OCI-LY7 (cell line): ENCODE measurements around the gene ARMH1. TPM values are rescaled to one million over a fixed set of nuclear protein-coding genes. Genes with fewer than 3 reads are reported as not detected.

ENCODE experiments used
- BruUV-seq: library from RNA; stranded (reverse); fragments of 400-500 nt; replicated peaks from 2 replicates; lab custom pipeline; 2021; lab: Mats Ljungman, UMichigan
- CTCF ChIA-PET: fragments of 300-600 bp; sonication (Branson Sonifier 250); formaldehyde crosslinking; loops from one replicate; lab custom pipeline; 2022; ENCODE audit warnings: antibody characterized with exemption; ENCODE audit not compliant: unreplicated experiment; lab: Charles Lee
- POLR2A ChIA-PET: fragments of 300-600 bp; sonication (Branson Sonifier 250); formaldehyde crosslinking; loops from one replicate; lab custom pipeline; 2022; ENCODE audit warnings: antibody characterized with exemption; lab: Charles Lee
- DNase-seq: peaks from one replicate; pipeline ENCODE4 v3.0.0-alpha.2; 2015; ENCODE audit warnings: low spot score
- H2AFZ ChIP-seq: fragments of 200-600 bp; sonication (generic), shearing (Covaris generic); 2 replicates; pipeline ENCODE4 v1.6.1; 2014; ENCODE audit warnings: mild to moderate bottlenecking, antibody characterized with exemption, low read length, moderate library complexity
- H3K27ac ChIP-seq: fragments of 200-600 bp; sonication (generic); 2 replicates; pipeline ENCODE4 v1.5.1; 2014; ENCODE audit warnings: mixed run types, low read depth, mild to moderate bottlenecking, moderate library complexity, low read length, inconsistent platforms; ENCODE audit not compliant: poor library complexity, severe bottlenecking
- H3K36me3 ChIP-seq: fragments of 200-600 bp; sonication (generic); 2 replicates; pipeline ENCODE4 v1.6.1; 2014; ENCODE audit warnings: mild to moderate bottlenecking, antibody characterized with exemption, low read length, moderate library complexity, mixed read lengths; ENCODE audit not compliant: insufficient read depth
- H3K4me1 ChIP-seq: fragments of 200-600 bp; sonication (generic); 2 replicates; pipeline ENCODE4 v1.5.1; 2014; ENCODE audit warnings: mild to moderate bottlenecking, low read length; ENCODE audit not compliant: insufficient read depth, poor library complexity, severe bottlenecking
- H3K4me2 ChIP-seq: fragments of 200-600 bp; sonication (generic); 2 replicates; pipeline ENCODE4 v1.6.1; 2014; ENCODE audit warnings: mild to moderate bottlenecking, low read length
- H3K4me3 ChIP-seq: fragments of 200-600 bp; sonication (generic); 2 replicates; pipeline ENCODE4 v1.5.1; 2014; ENCODE audit warnings: mild to moderate bottlenecking, low read depth, low read length; ENCODE audit not compliant: poor library complexity, severe bottlenecking
- H3K79me2 ChIP-seq: fragments of 200-600 bp; sonication (generic); 2 replicates; pipeline ENCODE4 v1.6.1; 2016; ENCODE audit warnings: low read depth, mild to moderate bottlenecking, low read length, moderate library complexity, mixed read lengths; ENCODE audit not compliant: insufficient read depth
- H3K9me2 ChIP-seq: fragments of 200-600 bp; sonication (generic); 2 replicates; pipeline ENCODE4 v1.6.1; 2016; ENCODE audit warnings: mild to moderate bottlenecking, low read length, mixed read lengths; ENCODE audit not compliant: insufficient read depth
- H3K9me3 ChIP-seq: fragments of 200-600 bp; sonication (generic); 2 replicates; pipeline ENCODE4 v1.6.1; 2014; ENCODE audit warnings: mild to moderate bottlenecking, mixed run types, low read length, mixed read lengths
- H4K20me1 ChIP-seq: fragments of 200-600 bp; sonication (generic); 2 replicates; pipeline ENCODE4 v1.6.1; 2014; ENCODE audit warnings: mild to moderate bottlenecking, antibody characterized with exemption, low read length, moderate library complexity, mixed read lengths; ENCODE audit not compliant: insufficient read depth
- EZH2phosphoT487 ChIP-seq: fragments of 200-600 bp; sonication (generic); IDR thresholded peaks from 2 replicates; pipeline ENCODE4 v1.6.1; 2018; ENCODE audit warnings: low read depth, borderline replicate concordance, mild to moderate bottlenecking, mixed run types, antibody characterized with exemption, low read length, moderate library complexity, mixed read lengths
- intact Hi-C: fragments of 100-400 bp; cut with micrococcal nuclease; formaldehyde crosslinking; loops from one replicate; pipeline ENCODE4 v1.10.0; 2022; ENCODE audit not compliant: unreplicated experiment
- total RNA-seq, 2 experiments: library from RNA; depleted of rRNA in 1 of 2; stranded (reverse); fragments of >200 nt in 1 of 2; shearing (Covaris generic) in 1 of 2; gene quantifications; 2 replicates each; pipeline ENCODE4 v1.2.3, GENCODE V29; 2014 to 2022
- TF ChIP-seq, protein P1 (sequence below): fragments of 200-600 bp; sonication (generic); conservative IDR thresholded peaks from 2 replicates; pipeline ENCODE4 v1.5.1; 2014; ENCODE audit warnings: mild to moderate bottlenecking, antibody characterized with exemption, low read length, moderate library complexity, mixed read lengths

The ARMH1 gene
- total RNA-seq, 2 experiments from 2014 or later: 7.8 to 8.9 TPM

DNA sequence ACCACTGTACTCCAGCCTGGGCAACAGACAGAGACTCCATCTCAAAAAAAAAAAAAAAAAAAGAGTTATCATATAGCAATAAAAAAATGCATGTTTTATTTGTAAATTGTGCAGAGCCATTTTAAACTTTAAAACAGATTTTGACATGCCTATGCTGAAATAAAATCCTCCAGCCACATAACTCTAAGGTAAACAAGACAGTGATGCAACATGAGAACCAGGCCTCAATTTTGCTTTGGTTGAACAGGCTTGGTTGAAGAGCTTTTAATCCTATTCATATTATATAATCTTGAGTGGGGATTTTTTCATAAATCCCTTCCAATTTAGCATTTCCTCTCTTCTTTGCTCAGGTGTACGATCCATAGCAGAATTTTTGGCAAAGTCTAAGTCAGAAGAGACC lies 26.1 kb downstream of the ARMH1 start:
- Histone ChIP-seq H3K36me3 (no peaks in the 10 kb centered on the region), H4K20me1 (no peaks in the 10 kb centered on the region), H2AFZ (no peak overlapping the region), H3K27ac (no peak overlapping the region), H3K79me2 (no peaks in the 10 kb centered on the region), H3K9me3 (no peaks in the 10 kb centered on the region), H3K4me1 (peaks cover 31% of the 10 kb centered on the region), H3K4me3 (no peak overlapping the region), H3K9me2 (no peaks in the 10 kb centered on the region), H3K4me2 (no peak overlapping the region)
- DNase-seq: no peak
- CTCF ChIA-PET: no interaction called here
- intact Hi-C loops: no loop called here
- no TSS peak for BruUV-seq
- TF ChIP-seq EZH2phosphoT487: no peak
- TF ChIP-seq, protein P1, sequence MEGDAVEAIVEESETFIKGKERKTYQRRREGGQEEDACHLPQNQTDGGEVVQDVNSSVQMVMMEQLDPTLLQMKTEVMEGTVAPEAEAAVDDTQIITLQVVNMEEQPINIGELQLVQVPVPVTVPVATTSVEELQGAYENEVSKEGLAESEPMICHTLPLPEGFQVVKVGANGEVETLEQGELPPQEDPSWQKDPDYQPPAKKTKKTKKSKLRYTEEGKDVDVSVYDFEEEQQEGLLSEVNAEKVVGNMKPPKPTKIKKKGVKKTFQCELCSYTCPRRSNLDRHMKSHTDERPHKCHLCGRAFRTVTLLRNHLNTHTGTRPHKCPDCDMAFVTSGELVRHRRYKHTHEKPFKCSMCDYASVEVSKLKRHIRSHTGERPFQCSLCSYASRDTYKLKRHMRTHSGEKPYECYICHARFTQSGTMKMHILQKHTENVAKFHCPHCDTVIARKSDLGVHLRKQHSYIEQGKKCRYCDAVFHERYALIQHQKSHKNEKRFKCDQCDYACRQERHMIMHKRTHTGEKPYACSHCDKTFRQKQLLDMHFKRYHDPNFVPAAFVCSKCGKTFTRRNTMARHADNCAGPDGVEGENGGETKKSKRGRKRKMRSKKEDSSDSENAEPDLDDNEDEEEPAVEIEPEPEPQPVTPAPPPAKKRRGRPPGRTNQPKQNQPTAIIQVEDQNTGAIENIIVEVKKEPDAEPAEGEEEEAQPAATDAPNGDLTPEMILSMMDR: no peak
- POLR2A ChIA-PET: interaction anchor here (0.7 kb wide), 2 partner anchors 9 to 132 kb away, joined by 3 to 4 read pairs; no protein-coding TSS in a partner anchor

DNA sequence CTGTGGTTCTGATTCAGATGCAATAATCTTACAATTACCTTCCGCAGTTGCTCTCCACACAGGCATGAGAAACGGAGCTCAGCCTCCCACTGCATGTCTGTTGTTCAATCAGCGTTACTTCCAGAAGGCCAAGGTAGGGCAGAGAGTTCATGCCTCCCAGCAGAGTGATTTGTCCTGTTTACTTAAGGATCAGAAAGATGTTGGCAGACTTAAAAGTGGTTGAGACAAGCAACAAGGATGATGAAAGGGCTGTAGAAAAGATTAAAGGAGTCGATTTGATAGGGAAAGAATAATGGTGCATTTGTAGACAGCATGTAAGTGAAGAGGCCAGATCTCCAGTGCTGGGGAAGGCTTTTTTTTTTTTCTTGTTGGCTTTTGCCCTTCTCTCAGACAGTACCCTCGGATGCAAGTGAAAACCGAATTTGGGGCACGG lies 26.6 kb downstream of the ARMH1 start:
- no peaks in the 10 kb centered on the region for H3K9me2 ChIP-seq
- H3K9me3 ChIP-seq: no peaks in the 10 kb centered on the region
- peaks cover 25% of the 10 kb centered on the region for H3K4me1 ChIP-seq
- BruUV-seq: no TSS peak
- CTCF ChIA-PET: no interaction called here
- H3K4me3 ChIP-seq: no peak overlapping the region
- no peak overlapping the region for H3K27ac ChIP-seq
- H3K36me3 ChIP-seq: no peaks in the 10 kb centered on the region
- no peak overlapping the region for H3K4me2 ChIP-seq
- no peaks in the 10 kb centered on the region for H4K20me1 ChIP-seq
- no peak for DNase-seq
- TF ChIP-seq EZH2phosphoT487: no peak
- TF ChIP-seq, protein P1: no peak
- H2AFZ ChIP-seq: no peak overlapping the region
- H3K79me2 ChIP-seq: no peaks in the 10 kb centered on the region
- POLR2A ChIA-PET: interaction anchor here (0.7 kb wide), 2 partner anchors 8 to 131 kb away, joined by 3 to 4 read pairs; no protein-coding TSS in a partner anchor
- intact Hi-C loops: no loop called here

DNA sequence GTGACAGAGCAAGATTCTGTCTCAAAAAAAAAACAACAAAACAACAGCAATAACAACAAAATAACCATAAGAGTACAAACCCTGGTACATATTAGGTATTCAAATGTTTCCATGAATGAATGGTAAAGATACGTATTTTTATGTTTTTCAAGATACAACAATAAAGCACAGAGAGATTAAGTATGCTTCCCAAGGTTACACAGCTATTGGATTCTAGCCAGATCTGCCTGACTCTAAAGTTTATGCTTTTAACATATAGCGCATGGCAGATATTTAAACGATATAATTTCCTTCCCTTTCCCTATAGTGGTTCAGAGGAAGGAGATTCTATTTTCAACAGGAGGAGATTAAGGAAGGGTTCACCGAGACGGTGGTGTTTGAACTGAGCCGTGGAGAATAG lies 31.0 kb downstream of the ARMH1 start:
- H3K9me2 ChIP-seq: no peaks in the 10 kb centered on the region
- no peak overlapping the region for H2AFZ ChIP-seq
- no peak for DNase-seq
- ChIA-PET POLR2A (interaction anchor here (1.3 to 4.0 kb wide), 2 partner anchors 9 to 16 kb away, joined by 5 to 28 read pairs; no protein-coding TSS in a partner anchor), CTCF (no interaction called here)
- H4K20me1 ChIP-seq: no peaks in the 10 kb centered on the region
- H3K4me1 ChIP-seq: peaks cover 19% of the 10 kb centered on the region
- H3K9me3 ChIP-seq: no peaks in the 10 kb centered on the region
- no peaks in the 10 kb centered on the region; the same call in 1 of the 2 replicates for H3K36me3 ChIP-seq
- BruUV-seq: no TSS peak
- TF ChIP-seq EZH2phosphoT487: no peak
- TF ChIP-seq, protein P1: no peak
- H3K4me3 ChIP-seq: no peak overlapping the region
- H3K27ac ChIP-seq: no peak overlapping the region
- H3K79me2 ChIP-seq: no peaks in the 10 kb centered on the region
- intact Hi-C loops: no loop called here
- H3K4me2 ChIP-seq: no peak overlapping the region
